Measurements from ENCODE around the gene GSE1.

- no peak for TF ChIP-seq REST (tag by site-specific recombination; IDR thresholded peaks at IDR 0.05)
- TF ChIP-seq SALL2 (tag by site-specific recombination; IDR thresholded peaks at IDR 0.05; ENCODE audit: borderline replicate concordance) = no peak
- no peak for TF ChIP-seq CTCF (tag by site-specific recombination; IDR thresholded peaks at IDR 0.05)
- no peak for TF ChIP-seq ZNF341 (tag by site-specific recombination; IDR thresholded peaks at IDR 0.05; ENCODE audit: low read depth)
- TF ChIP-seq SP2 (tag by site-specific recombination; IDR thresholded peaks at IDR 0.05) = no peak
- TF ChIP-seq ZBTB48 (tag by site-specific recombination; IDR thresholded peaks at IDR 0.05) = no peak
- TF ChIP-seq ZNF776 (tag by site-specific recombination; IDR thresholded peaks at IDR 0.05; ENCODE audit: borderline replicate concordance) = no peak
- no peak for TF ChIP-seq ZNF830 (tag by site-specific recombination; IDR thresholded peaks at IDR 0.05; ENCODE audit: low read depth)
- TF ChIP-seq ZNF626 (tag by site-specific recombination; IDR thresholded peaks at IDR 0.05) = no peak
- TF ChIP-seq ZBTB17 (tag by site-specific recombination; IDR thresholded peaks at IDR 0.05) = no peak
- no peak for TF ChIP-seq BCL11A (tag by site-specific recombination; IDR thresholded peaks at IDR 0.05; ENCODE audit: low read depth)
- TF ChIP-seq ZSCAN5A (tag by site-specific recombination; IDR thresholded peaks at IDR 0.05) = no peak
Measured at GRCh38 chr16:85629326-85629725, 16.2 kb downstream of the GSE1 start.
